Measurements from ENCODE around the gene SEPTIN7. TPM values are rescaled to one million over a fixed set of nuclear protein-coding genes. Genes with fewer than 3 reads are reported as not detected.
A peak's percentile ranks its signal among the peaks of the same experiment; 100 is the strongest.

Gene SEPTIN7
- total and polyA plus RNA-seq, 2 experiments from 2014 or later, result 368 to 521 TPM

DNA sequence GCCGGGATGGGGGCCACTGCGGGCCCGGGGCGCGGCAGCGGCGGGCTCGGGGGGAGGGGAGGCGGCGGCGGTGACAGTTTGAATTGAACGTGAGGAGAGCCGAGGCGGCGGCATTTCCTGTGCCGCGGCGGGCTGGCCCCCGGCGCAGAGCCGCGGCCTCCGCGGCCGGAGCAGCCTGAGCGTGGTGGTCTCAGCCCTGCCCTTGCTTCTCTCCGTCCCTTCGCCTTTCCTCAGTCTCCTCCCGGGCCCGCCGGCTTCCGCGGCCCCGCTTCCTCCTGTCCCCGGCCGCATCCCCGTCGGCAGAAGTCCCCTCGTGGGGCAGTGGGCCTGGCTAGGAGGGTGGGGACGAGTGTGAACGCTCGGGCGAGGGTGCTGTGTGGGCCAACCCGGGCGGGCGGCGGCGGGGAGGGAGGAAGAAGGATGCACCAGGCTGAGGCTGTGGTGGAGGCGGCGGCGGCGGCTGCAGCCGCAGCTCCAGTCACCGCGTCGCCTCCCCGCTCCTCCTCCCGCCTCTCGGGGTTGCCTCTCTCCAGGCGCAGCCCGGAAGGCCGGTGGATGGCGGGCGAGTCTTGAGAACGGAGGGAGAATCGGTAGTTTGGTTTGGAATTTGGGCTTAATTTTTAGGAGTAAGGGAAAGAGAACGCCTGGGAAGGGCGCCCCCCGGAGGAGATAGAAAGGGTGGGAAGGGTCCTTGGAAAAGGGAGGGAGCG lies 690 bp downstream of the SEPTIN7 start:
- H3K36me3 ChIP-seq (ENCODE audit: low read depth), result no peaks in the 10 kb centered on the region
- H3K27ac ChIP-seq, result peak overlapping the region; percentile 96
- H4K20me1 ChIP-seq (ENCODE audit: insufficient read depth), result peaks cover 21% of the 10 kb centered on the region; the same call in 1 of the 2 replicates
- TF ChIP-seq EZH2 (IDR thresholded peaks at IDR 0.05; ENCODE audit: insufficient read depth, poor library complexity, severe bottlenecking) (no peak), EZH2phosphoT487 (IDR thresholded peaks at IDR 0.05; ENCODE audit: insufficient read depth, low read depth) (no peak)
- peak; percentile 89 for DNase-seq
- H3K79me2 ChIP-seq (ENCODE audit: insufficient read depth), result peaks cover 57% of the 10 kb centered on the region
- no peaks in the 10 kb centered on the region for H3K27me3 ChIP-seq (replicated peaks; ENCODE audit: insufficient read depth)
- H3K9me3 ChIP-seq (ENCODE audit: low read depth), result no peaks in the 10 kb centered on the region
- H3K4me3 ChIP-seq, result peak overlapping the region; percentile 93
- H3K9me2 ChIP-seq (ENCODE audit: insufficient read depth), result no peaks in the 10 kb centered on the region
- WGBS, 2 experiments (ENCODE audit: low coverage in 1 of 2, low lambda C conversion rate in 2 of 2, missing lambda C conversion rate in 2 of 2), result 1 to 2% methylated on average over 27 to 63 of the region's 70 CpGs
- peak overlapping the region; percentile 89 for H3K9ac ChIP-seq
- peak overlapping the region; percentile 91 for H3K4me2 ChIP-seq (ENCODE audit: unreplicated experiment)
- H3K4me1 ChIP-seq (ENCODE audit: insufficient read depth), result peaks cover 25% of the 10 kb centered on the region
- in situ Hi-C loops (cut with MboI), result no loop called here
- H3F3A ChIP-seq (ENCODE audit: insufficient read depth), result peaks cover 21% of the 10 kb centered on the region
- peak overlapping the region; percentile 73 for H2AFZ ChIP-seq

DNA sequence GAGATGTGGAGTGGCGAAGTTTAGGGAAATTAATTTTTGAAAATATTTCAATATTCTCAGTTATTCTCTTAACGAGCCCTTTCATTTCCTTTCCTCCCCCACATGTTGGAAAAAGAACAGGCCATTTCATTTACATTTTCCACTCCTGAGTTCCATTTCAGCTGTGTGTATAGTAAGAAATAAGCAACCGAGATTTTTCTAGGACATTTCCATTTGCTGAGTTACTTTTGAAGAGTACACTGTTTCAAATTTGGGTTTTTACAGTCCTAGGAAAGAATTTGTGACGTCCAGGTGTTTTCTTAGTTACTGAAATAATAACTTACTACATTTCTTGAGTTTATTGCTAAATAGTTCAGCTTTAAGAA lies 1.2 kb downstream of the SEPTIN7 start:
- Histone ChIP-seq H3K9me3 (ENCODE audit: low read depth) (no peaks in the 10 kb centered on the region), H3K36me3 (ENCODE audit: low read depth) (no peaks in the 10 kb centered on the region), H3K4me2 (ENCODE audit: unreplicated experiment) (peak overlapping the region; percentile 91), H3K4me1 (ENCODE audit: insufficient read depth) (peaks cover 25% of the 10 kb centered on the region), H4K20me1 (ENCODE audit: insufficient read depth) (peaks cover 21% of the 10 kb centered on the region; the same call in 1 of the 2 replicates), H3K27me3 (replicated peaks; ENCODE audit: insufficient read depth) (no peaks in the 10 kb centered on the region), H3K9ac (peak overlapping the region; percentile 89), H3K27ac (peak overlapping the region; percentile 96), H2AFZ (peak overlapping the region; percentile 73), H3K9me2 (ENCODE audit: insufficient read depth) (no peaks in the 10 kb centered on the region), H3K4me3 (peak overlapping the region; percentile 93), H3F3A (ENCODE audit: insufficient read depth) (peaks cover 21% of the 10 kb centered on the region), H3K79me2 (ENCODE audit: insufficient read depth) (peaks cover 63% of the 10 kb centered on the region)
- in situ Hi-C loops (cut with MboI), result no loop called here
- DNase-seq, result no peak
- TF ChIP-seq EZH2phosphoT487 (IDR thresholded peaks at IDR 0.05; ENCODE audit: insufficient read depth, low read depth) (no peak), EZH2 (IDR thresholded peaks at IDR 0.05; ENCODE audit: insufficient read depth, poor library complexity, severe bottlenecking) (no peak)
- WGBS, 2 experiments (ENCODE audit: low coverage in 1 of 2, low lambda C conversion rate in 2 of 2, missing lambda C conversion rate in 2 of 2), result 0% methylated on average over 4 of the region's 4 CpGs

- H3K9ac ChIP-seq, result peak overlapping the region; percentile 89
- no peaks in the 10 kb centered on the region for H3K9me3 ChIP-seq (ENCODE audit: low read depth)
- peak overlapping the region; percentile 91 for H3K4me2 ChIP-seq (ENCODE audit: unreplicated experiment)
- TF ChIP-seq EZH2 (IDR thresholded peaks at IDR 0.05; ENCODE audit: insufficient read depth, poor library complexity, severe bottlenecking) (no peak), EZH2phosphoT487 (IDR thresholded peaks at IDR 0.05; ENCODE audit: insufficient read depth, low read depth) (no peak)
- peaks cover 21% of the 10 kb centered on the region for H3F3A ChIP-seq (ENCODE audit: insufficient read depth)
- no peak for DNase-seq
- H2AFZ ChIP-seq, result no peak overlapping the region
- 4% methylated on average over 3 of the region's 3 CpGs for WGBS, 2 experiments (ENCODE audit: low coverage in 1 of 2, low lambda C conversion rate in 2 of 2, missing lambda C conversion rate in 2 of 2)
- peaks cover 25% of the 10 kb centered on the region for H3K4me1 ChIP-seq (ENCODE audit: insufficient read depth)
- peak overlapping the region; percentile 96 for H3K27ac ChIP-seq
- no peaks in the 10 kb centered on the region for H3K9me2 ChIP-seq (ENCODE audit: insufficient read depth)
- peaks cover 23% of the 10 kb centered on the region; the same call in 1 of the 2 replicates for H4K20me1 ChIP-seq (ENCODE audit: insufficient read depth)
- H3K36me3 ChIP-seq (ENCODE audit: low read depth), result no peaks in the 10 kb centered on the region
- no peaks in the 10 kb centered on the region for H3K27me3 ChIP-seq (replicated peaks; ENCODE audit: insufficient read depth)
- in situ Hi-C loops (cut with MboI), result no loop called here
- peaks cover 68% of the 10 kb centered on the region for H3K79me2 ChIP-seq (ENCODE audit: insufficient read depth)
- H3K4me3 ChIP-seq, result peak overlapping the region; percentile 93
Observed at GRCh38 chr7:35802649-35803048, 1.8 kb downstream of the SEPTIN7 start.

- Histone ChIP-seq H4K20me1 (ENCODE audit: insufficient read depth) (peaks cover 29% of the 10 kb centered on the region; the same call in 1 of the 2 replicates), H3K9me2 (ENCODE audit: insufficient read depth) (no peaks in the 10 kb centered on the region)
- WGBS, 2 experiments (ENCODE audit: low coverage in 1 of 2, low lambda C conversion rate in 2 of 2, missing lambda C conversion rate in 2 of 2), result 94% methylated on average over 10 of the region's 10 CpGs
Observed at GRCh38 chr7:35804231-35804970, 3.5 kb downstream of the SEPTIN7 start.

More at GRCh38 chr7:35804231-35804970, 3.5 kb downstream of the SEPTIN7 start:
- no peak overlapping the region for H2AFZ ChIP-seq
- DNase-seq, result no peak
- H3K27ac ChIP-seq, result no peak overlapping the region
- peaks cover 21% of the 10 kb centered on the region for H3F3A ChIP-seq (ENCODE audit: insufficient read depth)
- no peak for TF ChIP-seq EZH2phosphoT487 (IDR thresholded peaks at IDR 0.05; ENCODE audit: insufficient read depth, low read depth)
- TF ChIP-seq EZH2 (IDR thresholded peaks at IDR 0.05; ENCODE audit: insufficient read depth, poor library complexity, severe bottlenecking), result no peak
- H3K4me2 ChIP-seq (ENCODE audit: unreplicated experiment), result no peak overlapping the region
- H3K9me3 ChIP-seq (ENCODE audit: low read depth), result no peaks in the 10 kb centered on the region
- in situ Hi-C loops (cut with MboI), result no loop called here
- no peak overlapping the region; the same call in 1 of the 2 replicates for H3K4me3 ChIP-seq
- H3K27me3 ChIP-seq (replicated peaks; ENCODE audit: insufficient read depth), result no peaks in the 10 kb centered on the region
- peaks cover 81% of the 10 kb centered on the region for H3K79me2 ChIP-seq (ENCODE audit: insufficient read depth)
- peaks cover 23% of the 10 kb centered on the region for H3K4me1 ChIP-seq (ENCODE audit: insufficient read depth)
- H3K36me3 ChIP-seq (ENCODE audit: low read depth), result no peaks in the 10 kb centered on the region
- H3K9ac ChIP-seq, result no peak overlapping the region

All from GM23248 (cell line).